ENCODE results near the gene QSER1. TPM values are rescaled to one million over a fixed set of nuclear protein-coding genes. Genes with fewer than 3 reads are reported as not detected.

Gene QSER1
- total and polyA plus RNA-seq, 4 donors: 2.4 to 12.6 (median 7.1) TPM

- TF ChIP-seq JUND (IDR thresholded peaks at IDR 0.05) (peak in 1 of 2 donors; percentile 25), HNF4A (conservative IDR thresholded peaks at IDR 0.05) (peak; percentile 85 to 86), NR2F2 (IDR thresholded peaks at IDR 0.05) (no peak), SP1 (IDR thresholded peaks at IDR 0.05) (peak; percentile 47), MAX (IDR thresholded peaks at IDR 0.05) (peak; percentile 25), GABPA (IDR thresholded peaks at IDR 0.05 in 1 of 2, conservative IDR thresholded peaks at IDR 0.05 in 1 of 2) (no peak), EGR1 (IDR thresholded peaks at IDR 0.05; ENCODE audit: low read depth in 2 of 2) (peak in 1 of 2 donors; percentile 50)
- TF ChIP-seq, protein P1, sequence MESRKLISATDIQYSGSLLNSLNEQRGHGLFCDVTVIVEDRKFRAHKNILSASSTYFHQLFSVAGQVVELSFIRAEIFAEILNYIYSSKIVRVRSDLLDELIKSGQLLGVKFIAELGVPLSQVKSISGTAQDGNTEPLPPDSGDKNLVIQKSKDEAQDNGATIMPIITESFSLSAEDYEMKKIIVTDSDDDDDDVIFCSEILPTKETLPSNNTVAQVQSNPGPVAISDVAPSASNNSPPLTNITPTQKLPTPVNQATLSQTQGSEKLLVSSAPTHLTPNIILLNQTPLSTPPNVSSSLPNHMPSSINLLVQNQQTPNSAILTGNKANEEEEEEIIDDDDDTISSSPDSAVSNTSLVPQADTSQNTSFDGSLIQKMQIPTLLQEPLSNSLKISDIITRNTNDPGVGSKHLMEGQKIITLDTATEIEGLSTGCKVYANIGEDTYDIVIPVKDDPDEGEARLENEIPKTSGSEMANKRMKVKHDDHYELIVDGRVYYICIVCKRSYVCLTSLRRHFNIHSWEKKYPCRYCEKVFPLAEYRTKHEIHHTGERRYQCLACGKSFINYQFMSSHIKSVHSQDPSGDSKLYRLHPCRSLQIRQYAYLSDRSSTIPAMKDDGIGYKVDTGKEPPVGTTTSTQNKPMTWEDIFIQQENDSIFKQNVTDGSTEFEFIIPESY (IDR thresholded peaks at IDR 0.05): peak; percentile 30
- H3K9ac ChIP-seq (ENCODE audit: low read depth in 1 of 2, low read length in 2 of 2): peak overlapping the region; percentile 93 to 98
- no peaks in the 10 kb centered on the region for H3K36me3 ChIP-seq (ENCODE audit: control insufficient read depth in 4 of 4, insufficient read depth in 3 of 4, low read depth in 1 of 4, low read length in 3 of 4)
- WGBS: 39% methylated on average over 3 of the region's 3 CpGs
- peak overlapping the region; percentile 69 to 98 (median 93) for H3K4me3 ChIP-seq (ENCODE audit: low read depth in 1 of 3, low read length in 3 of 3)
- H3K27ac ChIP-seq (ENCODE audit: low read depth in 1 of 2, low read length in 2 of 2): peak overlapping the region; percentile 74 to 75
- DNase-seq (ENCODE audit: low spot score): no peak
- no peaks in the 10 kb centered on the region for H3K9me3 ChIP-seq (ENCODE audit: control insufficient read depth in 4 of 4, low read length in 3 of 4)
- no peaks in the 10 kb centered on the region for H3K27me3 ChIP-seq (ENCODE audit: control insufficient read depth in 4 of 4, insufficient read depth in 4 of 4, low read length in 3 of 4)
- H3K4me1 ChIP-seq (ENCODE audit: control insufficient read depth in 4 of 4, insufficient read depth in 4 of 4, low read length in 3 of 4): peaks cover 7 to 48% (median 30%) of the 10 kb centered on the region in 4 donors
Measured at GRCh38 chr11:33017965-33018364, 125.4 kb downstream of the QSER1 start.

GRCh38 chr11:33018840-33019239 lies 126.2 kb downstream of the QSER1 start:
- TF ChIP-seq, protein P2, sequence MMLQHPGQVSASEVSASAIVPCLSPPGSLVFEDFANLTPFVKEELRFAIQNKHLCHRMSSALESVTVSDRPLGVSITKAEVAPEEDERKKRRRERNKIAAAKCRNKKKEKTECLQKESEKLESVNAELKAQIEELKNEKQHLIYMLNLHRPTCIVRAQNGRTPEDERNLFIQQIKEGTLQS (IDR thresholded peaks at IDR 0.05): no peak
- TF ChIP-seq JUND (IDR thresholded peaks at IDR 0.05) (no peak), RAD21 (IDR thresholded peaks at IDR 0.05) (peak in 1 of 2 donors; percentile 24), REST (IDR thresholded peaks at IDR 0.05) (peak; percentile 23), FOXA1 (IDR thresholded peaks at IDR 0.05) (no peak), MAX (IDR thresholded peaks at IDR 0.05) (no peak), RXRA (IDR thresholded peaks at IDR 0.05) (peak in 1 of 2 donors; percentile 40), NR2F2 (IDR thresholded peaks at IDR 0.05) (no peak), HNF4A (conservative IDR thresholded peaks at IDR 0.05) (peak; percentile 66 to 80), TAF1 (conservative IDR thresholded peaks at IDR 0.05) (peak; percentile 40), YY1 (IDR thresholded peaks at IDR 0.05) (peak; percentile 59), GABPA (IDR thresholded peaks at IDR 0.05 in 1 of 2, conservative IDR thresholded peaks at IDR 0.05 in 1 of 2) (no peak), EGR1 (IDR thresholded peaks at IDR 0.05; ENCODE audit: low read depth in 2 of 2) (no peak), SP1 (IDR thresholded peaks at IDR 0.05) (peak; percentile 34), HNF4G (IDR thresholded peaks at IDR 0.05) (no peak), FOXA2 (IDR thresholded peaks at IDR 0.05) (peak; percentile 13)
- TF ChIP-seq, protein P1 (IDR thresholded peaks at IDR 0.05): no peak
- TF ChIP-seq, protein P3, sequence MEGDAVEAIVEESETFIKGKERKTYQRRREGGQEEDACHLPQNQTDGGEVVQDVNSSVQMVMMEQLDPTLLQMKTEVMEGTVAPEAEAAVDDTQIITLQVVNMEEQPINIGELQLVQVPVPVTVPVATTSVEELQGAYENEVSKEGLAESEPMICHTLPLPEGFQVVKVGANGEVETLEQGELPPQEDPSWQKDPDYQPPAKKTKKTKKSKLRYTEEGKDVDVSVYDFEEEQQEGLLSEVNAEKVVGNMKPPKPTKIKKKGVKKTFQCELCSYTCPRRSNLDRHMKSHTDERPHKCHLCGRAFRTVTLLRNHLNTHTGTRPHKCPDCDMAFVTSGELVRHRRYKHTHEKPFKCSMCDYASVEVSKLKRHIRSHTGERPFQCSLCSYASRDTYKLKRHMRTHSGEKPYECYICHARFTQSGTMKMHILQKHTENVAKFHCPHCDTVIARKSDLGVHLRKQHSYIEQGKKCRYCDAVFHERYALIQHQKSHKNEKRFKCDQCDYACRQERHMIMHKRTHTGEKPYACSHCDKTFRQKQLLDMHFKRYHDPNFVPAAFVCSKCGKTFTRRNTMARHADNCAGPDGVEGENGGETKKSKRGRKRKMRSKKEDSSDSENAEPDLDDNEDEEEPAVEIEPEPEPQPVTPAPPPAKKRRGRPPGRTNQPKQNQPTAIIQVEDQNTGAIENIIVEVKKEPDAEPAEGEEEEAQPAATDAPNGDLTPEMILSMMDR (IDR thresholded peaks at IDR 0.05; ENCODE audit: low read depth, low read length, missing input control): no peak
- H3K27me3 ChIP-seq (ENCODE audit: control insufficient read depth in 4 of 4, insufficient read depth in 4 of 4, low read length in 3 of 4): no peaks in the 10 kb centered on the region
- 40% methylated on average over 6 of the region's 6 CpGs for WGBS

More at GRCh38 chr11:33018840-33019239, 126.2 kb downstream of the QSER1 start:
- no peaks in the 10 kb centered on the region for H3K9me3 ChIP-seq (ENCODE audit: control insufficient read depth in 4 of 4, low read length in 3 of 4)
- peak overlapping the region; percentile 24 to 69 (median 50) for H3K4me3 ChIP-seq (ENCODE audit: low read depth in 1 of 3, low read length in 3 of 3)
- peak overlapping the region; percentile 74 to 75 for H3K27ac ChIP-seq (ENCODE audit: low read depth in 1 of 2, low read length in 2 of 2)
- H3K4me1 ChIP-seq (ENCODE audit: control insufficient read depth in 4 of 4, insufficient read depth in 4 of 4, low read length in 3 of 4): peaks cover 5 to 52% (median 27%) of the 10 kb centered on the region in 4 donors
- H3K9ac ChIP-seq (ENCODE audit: low read depth in 1 of 2, low read length in 2 of 2): no peak overlapping the region
- H3K36me3 ChIP-seq (ENCODE audit: control insufficient read depth in 4 of 4, insufficient read depth in 3 of 4, low read depth in 1 of 4, low read length in 3 of 4): no peaks in the 10 kb centered on the region
- no peak for DNase-seq (ENCODE audit: low spot score)

Data from liver (tissue), 9 donors.